Upper lobe of left lung (tissue), 4 donors: ENCODE results near the gene PIGBOS1.

Experiments used
- CTCF ChIP-seq, 6 experiments: fragments of 450-650 bp in 4 of 6; fragments of 200-600 bp in 2 of 6; sonication (generic) in 2 of 6; IDR thresholded peaks; one replicate each; pipeline ENCODE4 v1.5.1; 2016 to 2019; ENCODE audit warnings: antibody characterized with exemption in 6 of 6
- EP300 ChIP-seq, 4 donors: sonication (generic); formaldehyde crosslinking; IDR thresholded peaks; one replicate each; pipeline ENCODE4 v1.5.1; 2017; ENCODE audit warnings: antibody characterized with exemption in 4 of 4, control low read depth in 2 of 4
- POLR2A ChIP-seq, 4 donors: fragments of 450-650 bp; IDR thresholded peaks; one replicate each; pipeline ENCODE4 v1.5.1; 2016 to 2017; ENCODE audit warnings: antibody characterized with exemption in 4 of 4, mild to moderate bottlenecking in 2 of 4

- TF ChIP-seq POLR2A (IDR thresholded peaks at IDR 0.05) = no peak
- TF ChIP-seq CTCF (IDR thresholded peaks at IDR 0.05) = no peak
- no peak for TF ChIP-seq EP300 (IDR thresholded peaks at IDR 0.05)
These were observed 8.5 kb upstream of the PIGBOS1 start for GRCh38 chr15:55327387-55327786.
